Epithelial cell of proximal tubule (primary cell): ENCODE data around the gene TFDP1. TPM values are rescaled to one million over a fixed set of nuclear protein-coding genes. Genes with fewer than 3 reads are reported as not detected.

Experiments used
- DNase-seq: peaks from one replicate; pipeline ENCODE4 v3.0.0-alpha.2; 2011; ENCODE audit warnings: low read depth
- H3K4me3 ChIP-seq: 2 replicates; pipeline ENCODE4 v1.5.1; 2011; ENCODE audit warnings: low read depth, mild to moderate bottlenecking, low read length
- total RNA-seq: library from RNA; depleted of rRNA; stranded (reverse); fragments of >200 nt; gene quantifications from 2 replicates; pipeline ENCODE4 v1.2.3, GENCODE V29; 2015
- TF ChIP-seq, protein P1 (sequence below): conservative IDR thresholded peaks from 2 replicates; pipeline ENCODE4 v1.5.1; 2012; ENCODE audit warnings: low read depth, mild to moderate bottlenecking, low read length

Gene TFDP1
- total RNA-seq, 1 donor from 2014 or later = 105 TPM

DNA sequence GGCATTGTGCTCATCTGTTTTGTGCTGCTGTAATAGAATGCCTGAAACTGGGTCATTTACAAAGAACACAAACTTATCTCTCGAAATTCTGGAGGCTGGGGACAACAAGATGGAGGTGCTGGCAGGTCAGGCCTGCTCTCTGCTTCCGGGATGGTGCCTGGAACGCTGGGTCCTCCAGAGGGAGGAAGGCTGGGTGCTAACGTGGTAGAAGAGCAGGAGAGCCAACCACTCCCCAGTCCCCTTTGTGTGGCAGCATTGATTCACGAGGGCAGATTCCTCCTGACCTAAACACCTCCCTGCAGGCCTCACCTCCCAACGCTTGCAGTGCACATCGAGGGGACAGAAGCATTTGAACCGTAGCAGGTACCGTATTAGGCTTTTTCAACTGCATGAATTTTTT lies 34.1 kb upstream of the TFDP1 start:
- no peak for DNase-seq
- TF ChIP-seq, protein P1, sequence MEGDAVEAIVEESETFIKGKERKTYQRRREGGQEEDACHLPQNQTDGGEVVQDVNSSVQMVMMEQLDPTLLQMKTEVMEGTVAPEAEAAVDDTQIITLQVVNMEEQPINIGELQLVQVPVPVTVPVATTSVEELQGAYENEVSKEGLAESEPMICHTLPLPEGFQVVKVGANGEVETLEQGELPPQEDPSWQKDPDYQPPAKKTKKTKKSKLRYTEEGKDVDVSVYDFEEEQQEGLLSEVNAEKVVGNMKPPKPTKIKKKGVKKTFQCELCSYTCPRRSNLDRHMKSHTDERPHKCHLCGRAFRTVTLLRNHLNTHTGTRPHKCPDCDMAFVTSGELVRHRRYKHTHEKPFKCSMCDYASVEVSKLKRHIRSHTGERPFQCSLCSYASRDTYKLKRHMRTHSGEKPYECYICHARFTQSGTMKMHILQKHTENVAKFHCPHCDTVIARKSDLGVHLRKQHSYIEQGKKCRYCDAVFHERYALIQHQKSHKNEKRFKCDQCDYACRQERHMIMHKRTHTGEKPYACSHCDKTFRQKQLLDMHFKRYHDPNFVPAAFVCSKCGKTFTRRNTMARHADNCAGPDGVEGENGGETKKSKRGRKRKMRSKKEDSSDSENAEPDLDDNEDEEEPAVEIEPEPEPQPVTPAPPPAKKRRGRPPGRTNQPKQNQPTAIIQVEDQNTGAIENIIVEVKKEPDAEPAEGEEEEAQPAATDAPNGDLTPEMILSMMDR = no peak
- no peak overlapping the region for H3K4me3 ChIP-seq

DNA sequence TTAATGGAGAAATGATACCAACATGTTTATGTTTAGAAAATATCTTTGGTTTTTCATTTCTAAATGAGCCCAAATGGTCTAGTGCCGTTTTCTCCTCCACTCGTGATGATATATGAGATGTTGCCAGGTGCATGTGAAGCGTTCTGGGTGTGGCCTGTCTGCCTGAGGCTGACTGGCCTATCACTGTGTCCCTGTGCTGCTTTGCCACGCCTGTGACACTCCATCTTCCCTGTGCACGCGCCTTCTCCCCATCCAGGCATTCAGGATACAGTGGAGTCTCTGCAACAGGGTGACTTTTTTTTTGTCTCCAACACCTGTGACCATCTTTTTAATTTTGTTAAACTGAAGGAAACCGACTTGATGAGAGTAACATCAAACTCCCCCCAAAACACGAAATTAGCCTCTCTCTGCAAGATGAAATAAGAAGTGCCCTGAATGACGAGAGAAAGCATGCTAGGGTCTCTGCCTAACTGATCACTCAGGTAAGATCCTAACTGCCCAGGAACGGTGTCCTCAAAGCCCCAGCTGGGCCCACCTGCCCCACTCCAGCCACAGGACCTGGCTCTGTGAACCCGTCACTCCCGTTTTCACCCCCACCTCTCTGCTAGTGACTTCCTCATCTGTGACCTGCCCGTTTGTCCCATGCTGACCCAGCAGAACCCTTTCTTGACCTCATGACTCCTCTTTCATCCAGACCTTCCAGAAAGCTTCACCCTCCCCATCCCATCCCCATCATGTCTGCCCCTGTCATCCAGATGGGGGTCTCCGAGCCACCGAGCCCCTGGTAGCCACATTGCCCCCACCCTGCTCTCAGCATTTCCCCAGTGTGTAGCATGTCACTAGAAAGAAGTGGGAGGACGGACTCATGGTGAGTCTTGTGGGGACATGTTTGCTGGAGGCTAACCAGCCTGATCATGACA lies 33.2 kb upstream of the TFDP1 start:
- no peak for DNase-seq
- TF ChIP-seq, protein P1 = no peak
- H3K4me3 ChIP-seq = no peak overlapping the region

DNA sequence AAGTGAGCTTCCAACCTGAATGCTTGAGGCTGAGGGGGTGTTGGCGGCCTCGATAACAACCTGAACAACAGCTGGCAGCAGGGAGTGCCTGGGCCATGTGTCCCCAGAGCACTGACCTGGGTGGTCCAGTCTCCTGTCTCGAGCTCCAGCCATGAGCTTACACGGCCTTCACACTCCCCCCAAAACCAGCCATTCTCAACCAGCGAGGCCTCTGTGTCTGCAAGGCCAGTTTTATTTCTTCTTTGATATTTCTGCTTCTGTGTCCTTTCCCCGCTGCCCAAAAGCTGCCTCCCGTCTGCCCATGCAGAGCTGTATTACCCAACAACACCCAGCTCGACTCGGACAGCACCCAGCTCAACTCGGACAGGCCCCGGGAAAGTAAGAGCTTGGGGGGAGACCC lies 32.5 kb upstream of the TFDP1 start:
- no peak overlapping the region for H3K4me3 ChIP-seq
- TF ChIP-seq, protein P1 = no peak
- no peak for DNase-seq

DNA sequence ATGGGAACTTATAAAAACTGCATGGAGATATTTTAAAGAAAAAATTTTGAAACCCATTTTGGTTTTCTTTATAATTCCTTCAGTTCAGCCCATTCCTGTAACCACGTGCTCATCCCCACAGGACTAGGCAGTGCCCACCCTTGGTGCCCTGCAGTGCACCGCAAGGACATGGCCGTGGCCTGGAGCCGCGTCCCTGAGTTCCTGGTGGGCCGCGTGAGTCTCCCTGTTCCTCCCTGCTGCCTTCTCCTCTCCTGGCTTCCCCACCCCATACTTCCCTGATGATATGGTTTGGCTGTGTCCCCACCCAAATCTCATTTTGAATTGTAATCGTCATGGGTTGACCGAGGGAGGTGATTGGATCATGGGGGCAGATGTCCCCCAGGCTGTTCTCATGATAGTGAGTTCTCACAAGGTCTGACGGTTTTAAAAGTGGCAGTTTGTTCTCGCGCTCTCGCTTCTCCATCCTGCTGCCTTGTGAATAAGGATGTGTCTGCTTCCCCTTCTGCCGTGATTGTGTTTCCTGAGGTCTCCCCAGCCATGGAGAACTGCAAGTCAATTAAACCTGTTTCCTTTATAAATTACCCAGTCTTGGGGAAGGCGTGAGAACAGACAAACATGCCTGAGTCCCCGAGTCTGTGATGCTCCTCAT lies 31.6 kb upstream of the TFDP1 start:
- no peak for DNase-seq
- TF ChIP-seq, protein P1 = no peak

DNA sequence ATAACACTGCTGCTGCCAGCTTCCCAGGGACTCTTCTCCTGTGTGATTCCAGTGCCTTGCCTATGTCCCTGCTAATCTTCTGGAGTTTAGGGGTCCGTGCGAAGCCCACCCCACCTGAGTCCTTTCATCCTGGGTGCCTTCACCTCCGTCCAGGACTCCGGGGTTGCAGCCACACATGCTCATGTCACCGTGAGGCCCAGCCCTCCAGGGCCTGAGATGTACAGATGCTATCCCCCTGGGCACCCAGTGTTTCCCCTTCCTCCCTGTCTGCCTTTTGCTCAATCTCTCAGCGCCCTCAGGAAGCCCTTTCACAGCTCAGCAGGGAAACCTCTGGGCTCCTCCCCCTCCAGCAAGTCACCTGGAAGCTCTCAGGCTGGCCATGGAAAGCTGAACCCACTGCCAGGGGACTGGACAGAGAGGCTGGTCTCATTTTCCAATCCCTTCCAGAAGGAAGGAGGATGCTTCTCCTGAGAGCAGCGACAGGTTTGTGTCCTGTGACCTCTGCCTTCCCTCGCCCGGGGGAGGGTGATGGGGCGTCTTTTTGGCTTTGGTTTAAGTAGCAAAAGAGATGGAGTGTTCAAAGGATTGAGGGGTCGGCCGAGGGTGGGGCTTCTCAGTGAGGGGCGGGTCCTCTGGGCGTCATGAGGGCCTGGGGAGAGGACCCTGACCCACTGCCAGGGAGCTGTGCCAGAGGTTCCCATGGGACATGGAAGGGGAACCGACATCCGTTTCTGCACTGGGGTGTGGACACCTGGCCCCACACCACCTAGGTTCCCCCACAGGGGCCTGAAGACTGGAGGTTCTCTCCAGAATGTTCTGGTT lies 30.8 kb upstream of the TFDP1 start:
- no peak for DNase-seq
- TF ChIP-seq, protein P1 = no peak
- no peak overlapping the region for H3K4me3 ChIP-seq

More for the DNA sequence above, 31.6 kb upstream of the TFDP1 start:
- no peak overlapping the region for H3K4me3 ChIP-seq

DNA sequence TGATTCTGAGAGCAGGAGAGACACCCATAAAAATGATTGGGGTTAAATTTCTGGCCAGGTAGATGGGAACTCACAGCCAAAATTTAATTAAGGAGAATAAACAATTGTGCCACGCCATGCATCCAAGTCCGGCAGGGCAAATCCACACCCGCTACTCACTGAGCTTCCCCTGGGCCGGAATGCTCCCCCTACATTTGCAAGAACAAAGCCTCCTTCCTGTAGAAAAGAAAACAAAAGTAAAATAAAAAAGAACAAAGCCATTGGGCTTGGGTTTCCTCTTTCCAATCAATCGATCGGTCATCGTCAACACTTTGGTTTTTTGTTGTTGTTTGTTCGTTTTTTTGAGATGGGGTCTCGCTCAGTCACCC lies 30.2 kb upstream of the TFDP1 start:
- no peak overlapping the region for H3K4me3 ChIP-seq
- TF ChIP-seq, protein P1 = no peak
- no peak for DNase-seq
